Keratinocyte (primary cell): Measurements from ENCODE around the gene PDZRN3.

Experiments used
- EZH2 ChIP-seq: IDR thresholded peaks from one replicate; pipeline ENCODE4 v1.6.1; 2012; ENCODE audit warnings: inconsistent platforms, mild to moderate bottlenecking, low read length, moderate library complexity
- TF ChIP-seq, protein P1 (sequence below), 3 experiments: IDR thresholded peaks in 1 of 3; conservative IDR thresholded peaks in 1 of 3; optimal IDR thresholded peaks in 1 of 3; 2 replicates in 2 of 3; 3 replicates in 1 of 3; pipeline versions ENCODE3 to v1.5.1; 2011; ENCODE audit warnings: low read length in 3 of 3, mild to moderate bottlenecking in 3 of 3, moderate library complexity in 2 of 3, control low read depth in 1 of 3, inconsistent platforms in 1 of 3; ENCODE audit not compliant: insufficient read depth in 2 of 3; ENCODE audit errors: extremely low read depth in 1 of 3

DNA sequence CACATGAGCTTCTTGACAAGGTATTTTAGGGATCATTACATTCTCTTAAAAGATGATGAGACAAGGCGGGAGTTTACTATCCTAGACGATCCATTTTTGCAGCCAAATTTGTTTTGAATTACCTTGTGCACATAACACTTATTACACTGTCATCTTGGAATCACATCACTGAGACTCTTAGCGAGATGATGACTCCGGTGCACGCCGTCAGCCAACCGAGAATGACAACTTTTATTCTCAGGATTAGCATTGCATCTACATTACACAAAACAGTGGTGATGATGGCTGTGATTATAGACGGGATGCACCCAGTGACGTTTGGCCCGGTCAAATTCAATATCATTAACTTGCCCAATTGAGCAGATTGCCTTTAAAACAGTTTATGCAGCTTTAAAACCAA lies 216.1 kb downstream of the PDZRN3 start:
- TF ChIP-seq, protein P1, sequence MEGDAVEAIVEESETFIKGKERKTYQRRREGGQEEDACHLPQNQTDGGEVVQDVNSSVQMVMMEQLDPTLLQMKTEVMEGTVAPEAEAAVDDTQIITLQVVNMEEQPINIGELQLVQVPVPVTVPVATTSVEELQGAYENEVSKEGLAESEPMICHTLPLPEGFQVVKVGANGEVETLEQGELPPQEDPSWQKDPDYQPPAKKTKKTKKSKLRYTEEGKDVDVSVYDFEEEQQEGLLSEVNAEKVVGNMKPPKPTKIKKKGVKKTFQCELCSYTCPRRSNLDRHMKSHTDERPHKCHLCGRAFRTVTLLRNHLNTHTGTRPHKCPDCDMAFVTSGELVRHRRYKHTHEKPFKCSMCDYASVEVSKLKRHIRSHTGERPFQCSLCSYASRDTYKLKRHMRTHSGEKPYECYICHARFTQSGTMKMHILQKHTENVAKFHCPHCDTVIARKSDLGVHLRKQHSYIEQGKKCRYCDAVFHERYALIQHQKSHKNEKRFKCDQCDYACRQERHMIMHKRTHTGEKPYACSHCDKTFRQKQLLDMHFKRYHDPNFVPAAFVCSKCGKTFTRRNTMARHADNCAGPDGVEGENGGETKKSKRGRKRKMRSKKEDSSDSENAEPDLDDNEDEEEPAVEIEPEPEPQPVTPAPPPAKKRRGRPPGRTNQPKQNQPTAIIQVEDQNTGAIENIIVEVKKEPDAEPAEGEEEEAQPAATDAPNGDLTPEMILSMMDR (optimal IDR thresholded peaks at IDR 0.05 in 1 of 3, IDR thresholded peaks at IDR 0.05 in 1 of 3, conservative IDR thresholded peaks at IDR 0.05 in 1 of 3; ENCODE audit: extremely low read depth in 1 of 3, insufficient read depth in 2 of 3, low read length in 3 of 3), result no peak
- TF ChIP-seq EZH2, result no peak
